NCI-H2029 (cell line): ENCODE data around the gene SMIM45.

Experiments
- DNase-seq: peaks from one replicate; lab custom pipeline; 2025; lab: John Stamatoyannopoulos, UW

SMIM45 gene

DNA sequence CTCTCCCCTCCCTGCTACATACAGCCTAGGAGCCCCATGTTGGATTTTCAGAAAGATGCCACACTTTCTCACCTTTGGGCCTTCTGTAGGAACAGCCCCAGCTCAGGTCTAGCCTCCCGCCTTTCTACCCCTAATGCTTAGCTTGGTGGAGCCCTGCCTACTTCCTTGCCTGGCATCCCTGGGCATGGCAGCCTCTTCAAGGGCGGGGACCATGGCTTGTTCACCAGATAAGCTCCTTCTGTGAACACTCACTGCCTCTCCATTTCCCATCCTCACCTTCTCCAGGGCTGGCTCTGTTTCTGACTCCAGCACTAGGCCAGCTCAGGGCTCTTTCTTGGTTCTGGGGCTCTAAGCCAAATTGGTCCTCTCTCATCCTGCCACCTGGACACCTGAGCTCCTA, 18.7 kb downstream of the SMIM45 start:
- DNase-seq, result no peak

GRCh38 chr22:41971431-41971830, 19.5 kb downstream of the SMIM45 start:
- no peak for DNase-seq

- no peak for DNase-seq
Measured at GRCh38 chr22:41974691-41975290, 22.8 kb downstream of the SMIM45 start.

DNA sequence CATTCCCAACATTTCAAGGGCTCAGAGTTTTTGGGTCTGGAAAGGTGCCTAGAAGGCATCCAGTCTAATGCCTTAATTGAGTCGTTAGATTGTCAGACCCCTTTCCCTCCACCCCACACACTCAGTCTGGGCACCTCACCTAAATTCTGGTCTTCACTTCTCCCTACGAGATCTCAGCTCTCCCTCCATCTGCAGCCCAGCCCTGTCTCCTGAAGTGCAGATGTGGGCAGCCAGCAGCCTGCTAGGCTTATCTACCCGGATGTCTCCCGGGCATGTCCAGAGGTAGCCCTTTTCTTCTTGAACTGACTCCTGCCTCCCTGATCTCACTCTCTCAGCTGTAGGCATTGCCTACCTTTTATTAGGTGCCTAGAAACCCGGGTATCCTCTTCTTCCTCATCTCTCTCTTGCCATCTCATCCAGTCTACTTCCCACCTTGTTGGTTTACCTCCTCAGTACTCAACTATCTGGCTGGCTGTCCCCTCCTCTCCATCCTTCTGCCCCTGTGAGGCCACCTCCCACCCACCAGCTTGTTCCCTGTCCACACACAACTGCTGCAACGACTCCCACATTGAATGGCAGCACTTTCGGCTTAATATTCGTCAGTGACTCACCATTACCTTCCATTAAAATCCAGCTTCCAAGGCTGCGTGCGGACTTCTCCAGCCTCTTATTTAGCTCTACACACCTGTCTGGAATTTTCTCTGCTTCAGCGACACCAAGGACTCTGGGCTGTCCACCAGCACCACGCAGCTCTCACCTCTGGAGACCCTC, 23.5 kb downstream of the SMIM45 start:
- no peak for DNase-seq

GRCh38 chr22:41976070-41976901, 24.3 kb downstream of the SMIM45 start:
- peak; percentile 14 for DNase-seq

GRCh38 chr22:41976961-41977566, 25.1 kb downstream of the SMIM45 start:
- DNase-seq, result peak; percentile 29

- DNase-seq, result no peak
Measured at GRCh38 chr22:41978732-41979131, 26.8 kb downstream of the SMIM45 start.

GRCh38 chr22:41979423-41980250, 27.7 kb downstream of the SMIM45 start:
- no peak for DNase-seq

GRCh38 chr22:41982865-41983264, 30.9 kb downstream of the SMIM45 start:
- no peak for DNase-seq

DNA sequence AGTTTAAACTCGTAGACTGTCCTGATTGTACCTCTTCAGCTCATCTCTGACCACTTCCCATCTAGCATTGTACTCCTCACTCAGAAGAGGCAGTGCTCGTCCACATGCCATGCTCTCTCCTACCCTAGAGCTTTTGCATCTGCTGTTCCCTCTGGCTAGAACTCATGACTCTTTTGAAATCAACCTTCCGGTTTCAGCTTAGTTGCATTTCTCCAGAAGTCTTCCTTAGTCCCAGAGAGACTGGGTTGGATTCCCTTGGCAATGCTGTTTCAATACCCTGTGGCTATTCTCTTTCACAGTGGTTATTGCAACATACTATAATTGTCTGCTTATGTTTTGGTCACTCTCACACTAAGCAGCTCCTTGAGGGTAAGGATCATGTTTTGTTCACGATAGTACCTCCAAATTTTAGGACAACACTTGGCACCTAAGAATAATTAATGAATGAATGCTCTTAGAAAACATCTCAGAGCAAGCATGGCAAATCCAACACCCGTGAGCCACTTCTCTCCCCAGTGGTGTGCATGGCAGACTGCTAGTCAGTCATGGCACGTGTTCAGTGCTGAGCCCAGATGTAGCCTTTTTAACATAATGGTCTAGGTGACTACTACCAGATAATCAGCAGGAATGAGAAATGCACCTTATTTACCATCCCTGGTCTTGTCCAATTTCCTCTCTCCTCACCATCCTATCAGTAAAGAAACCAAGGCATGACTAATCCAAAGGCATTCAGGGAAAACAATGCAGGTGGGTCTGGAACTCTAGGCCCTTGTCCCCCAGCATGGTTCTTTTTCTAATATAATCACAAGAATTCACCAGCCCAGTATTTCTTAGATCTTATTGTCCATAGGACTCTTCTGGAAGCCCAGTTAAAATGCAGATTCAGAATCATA, 31.8 kb downstream of the SMIM45 start:
- no peak for DNase-seq

- DNase-seq, result no peak
Measured at GRCh38 chr22:41987276-41987675, 35.3 kb downstream of the SMIM45 start.

DNA sequence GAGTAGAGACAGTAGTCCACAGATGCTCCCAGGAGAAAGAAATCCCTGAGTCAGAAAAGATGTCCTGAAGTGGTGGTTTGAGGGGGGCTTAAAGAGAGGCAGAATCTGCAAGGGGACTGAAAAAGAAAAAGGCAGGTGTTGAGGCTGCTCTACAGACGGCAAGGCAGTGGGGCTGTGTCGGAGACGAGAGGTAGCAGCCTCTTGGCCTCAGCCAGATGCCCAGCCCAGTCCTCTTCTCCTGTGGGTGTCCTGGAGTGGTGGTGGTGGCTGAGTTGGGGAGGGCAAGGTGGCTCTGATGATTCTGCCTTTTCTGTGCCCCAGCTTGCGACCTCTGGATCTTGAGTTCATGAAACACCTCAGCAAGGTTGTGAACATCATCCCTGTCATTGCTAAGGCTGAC, 37.3 kb downstream of the SMIM45 start:
- no peak for DNase-seq

DNA sequence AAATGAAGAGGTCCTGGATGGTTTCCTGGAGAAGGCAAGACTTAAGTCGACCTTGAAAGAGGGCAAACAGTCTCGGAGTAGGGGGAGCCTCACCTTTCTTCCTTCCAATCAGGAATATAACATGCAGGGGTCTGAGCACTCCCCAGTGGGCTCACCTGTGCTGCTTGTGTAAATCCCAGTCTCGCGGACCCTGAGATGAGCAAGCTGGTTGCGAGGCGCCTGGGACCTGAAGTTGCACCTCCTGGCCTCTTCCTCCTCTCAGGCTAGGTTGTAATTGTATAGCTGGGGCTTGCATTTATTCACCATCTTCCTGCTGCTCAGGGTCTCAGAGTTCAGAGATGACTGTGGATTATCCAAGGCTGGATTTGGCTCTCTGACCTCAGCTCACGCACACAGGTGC, 39.2 kb downstream of the SMIM45 start:
- no peak for DNase-seq

DNA sequence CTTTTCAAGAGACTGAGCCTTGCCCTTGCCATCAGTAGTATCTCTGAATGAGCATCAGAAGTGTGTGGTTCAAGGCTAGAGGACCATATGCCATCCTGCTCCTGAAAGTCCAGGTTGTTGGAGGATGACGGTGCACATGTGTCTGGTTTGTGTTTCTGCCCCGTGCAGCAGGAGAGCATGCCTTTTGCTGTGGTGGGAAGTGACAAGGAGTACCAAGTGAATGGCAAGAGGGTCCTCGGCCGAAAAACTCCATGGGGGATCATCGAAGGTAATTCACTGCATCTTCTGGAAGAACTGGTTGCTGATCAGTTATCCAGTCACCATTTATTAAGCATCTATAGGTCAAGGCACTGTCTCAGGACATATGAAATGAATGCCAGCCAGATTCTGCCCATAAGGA, 40.5 kb downstream of the SMIM45 start:
- DNase-seq, result no peak

GRCh38 chr22:41995211-41995610, 43.3 kb downstream of the SMIM45 start:
- no peak for DNase-seq

DNA sequence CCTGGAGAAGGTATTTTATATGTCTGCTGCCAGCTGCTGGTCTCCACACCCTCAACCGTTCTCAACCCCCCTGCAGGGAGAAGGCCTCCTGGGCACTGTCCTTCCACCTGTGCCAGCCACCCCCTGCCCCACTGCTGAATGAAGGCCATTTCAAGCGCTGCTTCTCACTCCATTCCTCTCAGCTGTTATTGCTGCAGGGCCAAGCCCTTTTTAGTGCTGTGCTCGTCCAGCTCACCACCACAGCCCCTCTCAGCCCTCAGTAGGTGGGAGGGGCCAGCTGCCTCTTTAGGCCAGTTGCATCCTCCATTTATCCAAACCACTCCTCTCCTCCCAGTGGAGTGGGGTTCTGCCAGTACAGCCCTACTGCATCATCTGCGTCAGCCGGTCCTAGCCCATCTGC, 44.9 kb downstream of the SMIM45 start:
- DNase-seq, result no peak

DNA sequence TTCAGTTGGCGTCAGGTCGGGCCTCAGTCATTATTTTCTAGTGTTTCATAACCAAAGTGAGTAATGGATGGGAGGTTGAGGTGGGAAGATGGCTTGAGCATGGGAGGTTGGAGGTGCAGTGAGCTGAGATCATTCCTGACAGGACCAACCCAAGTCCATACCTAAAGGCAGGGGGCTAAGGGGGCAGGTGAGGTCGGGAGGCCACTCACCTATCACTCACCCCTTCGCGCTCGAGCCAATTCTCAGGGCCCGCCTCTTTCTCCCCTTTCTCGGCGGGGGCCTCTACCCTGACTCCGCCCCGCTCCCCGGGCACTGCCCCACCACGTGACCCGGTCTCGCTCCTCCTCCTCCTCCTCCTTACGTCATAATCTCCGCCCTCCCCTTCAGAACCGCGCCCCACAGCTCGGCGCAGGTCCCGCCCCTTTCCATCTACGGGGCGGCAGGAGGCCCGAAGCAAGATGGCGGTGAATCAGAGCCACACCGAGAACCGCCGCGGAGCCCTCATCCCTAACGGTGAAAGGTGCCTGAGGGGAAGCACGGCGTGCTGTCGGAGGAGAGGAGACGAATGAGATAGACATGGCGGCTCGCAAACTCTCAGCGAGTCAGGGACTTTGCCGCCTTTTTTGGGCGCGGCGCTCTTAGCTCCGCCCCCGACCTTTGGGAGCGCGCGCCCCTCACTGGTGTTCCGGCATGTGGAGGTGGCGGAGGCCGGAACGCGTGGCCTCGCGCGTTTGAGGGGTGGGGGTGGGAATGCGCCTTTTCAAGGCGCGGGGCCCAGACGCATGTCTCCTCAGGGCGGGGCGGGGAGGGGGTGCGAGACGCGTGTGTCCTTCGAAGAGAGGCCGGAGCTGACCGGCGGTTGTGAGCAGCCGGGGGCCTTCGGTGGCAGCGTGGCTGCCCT, 46.7 kb downstream of the SMIM45 start, which contains the start of gene WBP2NL:
Gene WBP2NL (plus strand): TSS at position 428 of the 901 bp plus-strand sequence. CDS start 31 bp downstream, at position 459.
- DNase-seq, result no peak

GRCh38 chr22:42000466-42000865, 48.5 kb downstream of the SMIM45 start:
- no peak for DNase-seq

DNA sequence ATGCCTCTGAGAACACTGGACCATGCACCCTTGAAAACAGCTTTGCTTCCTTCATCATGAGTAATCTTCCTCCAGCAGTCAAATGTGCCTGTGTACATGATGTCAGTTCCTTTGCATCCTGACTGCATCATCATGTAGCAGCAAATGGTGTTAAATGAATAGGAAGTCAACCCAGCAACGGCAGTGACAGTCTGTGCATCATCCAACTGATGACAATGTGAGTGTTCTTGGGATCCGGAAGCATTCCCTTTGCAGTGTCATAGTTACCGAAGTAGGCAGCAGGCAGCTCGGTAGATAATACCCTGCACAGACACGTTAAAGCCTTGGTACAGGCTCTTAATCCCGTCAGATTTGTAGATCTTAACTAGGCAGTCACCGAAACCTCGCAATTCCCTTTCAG, 49.2 kb downstream of the SMIM45 start:
- no peak for DNase-seq
